Eye (tissue), 1 donor: ENCODE measurements around the gene LEF1.
"Not testable (repeated sequence)": the region's sequence is repeated elsewhere in the genome, so short reads cannot be mapped to it uniquely, and the experiment has no call there.

ENCODE experiments used
- DNase-seq: peaks from one replicate; pipeline ENCODE4 v3.0.0-alpha.2; 2015

LEF1 gene

DNA sequence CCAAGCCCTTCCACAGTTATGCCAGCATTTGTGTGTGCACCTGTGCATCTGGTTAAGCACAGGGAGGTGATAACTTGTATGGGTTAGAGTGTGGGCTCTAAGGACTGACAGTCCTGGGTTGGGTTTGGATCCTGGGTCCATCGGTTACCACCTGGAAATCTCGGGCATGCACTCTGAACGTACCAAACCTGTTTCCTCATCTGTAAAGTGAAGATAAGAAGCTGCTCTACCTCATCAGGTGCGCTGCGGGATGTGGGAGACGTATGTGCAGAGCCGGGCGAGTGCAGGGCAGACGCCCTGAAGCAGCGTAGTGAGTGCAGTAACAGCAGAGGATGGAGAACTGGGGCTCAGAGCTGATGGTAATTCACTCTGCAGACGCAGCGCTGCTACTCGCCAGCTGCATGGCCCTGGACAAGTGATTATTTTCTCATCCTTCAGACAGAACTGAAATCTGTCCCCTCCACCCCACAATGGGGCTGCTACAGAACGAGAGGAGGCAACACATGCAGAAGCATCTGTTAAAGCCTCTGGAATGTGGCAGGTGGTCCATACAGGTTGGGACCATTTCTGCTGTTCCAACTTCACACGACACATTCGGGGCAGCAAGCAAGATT is 114.6 kb downstream of the LEF1 start:
- DNase-seq = no peak

DNA sequence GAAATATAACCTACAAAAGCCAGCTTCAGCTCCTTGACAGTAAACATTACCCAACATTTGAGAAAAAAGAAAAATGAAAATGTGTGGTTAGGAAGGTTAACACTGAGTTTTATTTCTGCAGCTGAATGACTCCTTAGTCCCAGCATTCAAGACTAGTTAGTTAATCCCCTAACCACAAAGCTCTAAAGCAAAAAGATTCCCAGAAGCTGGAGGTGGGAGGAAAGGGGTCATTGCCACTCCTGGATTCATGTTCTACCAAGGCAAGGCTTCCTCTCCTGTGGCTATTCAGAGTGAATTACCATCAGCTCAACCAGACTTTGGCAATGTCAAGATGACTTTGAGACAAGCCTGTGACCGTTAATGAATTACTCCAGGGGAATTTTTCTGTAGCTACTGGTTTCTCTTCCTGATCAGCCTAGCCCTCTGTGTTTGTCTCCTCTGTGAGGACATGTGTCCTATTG is 115.5 kb downstream of the LEF1 start:
- no peak for DNase-seq

DNA sequence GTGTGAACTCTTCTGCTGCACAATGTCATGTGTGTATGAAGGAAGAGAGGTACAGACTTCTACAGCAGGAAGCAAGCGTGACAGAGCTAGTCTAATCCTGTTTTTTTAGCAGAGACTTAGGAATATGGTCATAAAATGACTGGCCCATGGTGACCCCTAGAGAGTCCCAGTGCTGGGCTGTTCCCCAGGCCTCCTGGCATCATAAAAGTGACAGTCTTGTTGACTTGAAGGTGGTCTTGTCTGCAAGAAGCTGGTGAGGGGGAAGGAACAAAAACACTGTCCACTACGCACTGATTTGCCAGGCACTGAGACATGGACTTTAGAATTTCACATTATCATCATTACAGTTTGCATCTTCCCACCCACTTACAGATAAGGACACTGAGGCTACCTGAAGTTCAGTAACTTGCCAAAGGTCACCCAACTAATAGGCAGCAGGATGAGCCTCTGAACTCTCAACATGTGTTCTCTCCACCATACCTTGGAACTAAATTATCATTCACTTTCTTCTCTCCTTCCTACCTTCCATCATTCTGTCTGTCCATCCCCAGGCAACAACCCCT is 116.1 kb downstream of the LEF1 start:
- no peak for DNase-seq

DNA sequence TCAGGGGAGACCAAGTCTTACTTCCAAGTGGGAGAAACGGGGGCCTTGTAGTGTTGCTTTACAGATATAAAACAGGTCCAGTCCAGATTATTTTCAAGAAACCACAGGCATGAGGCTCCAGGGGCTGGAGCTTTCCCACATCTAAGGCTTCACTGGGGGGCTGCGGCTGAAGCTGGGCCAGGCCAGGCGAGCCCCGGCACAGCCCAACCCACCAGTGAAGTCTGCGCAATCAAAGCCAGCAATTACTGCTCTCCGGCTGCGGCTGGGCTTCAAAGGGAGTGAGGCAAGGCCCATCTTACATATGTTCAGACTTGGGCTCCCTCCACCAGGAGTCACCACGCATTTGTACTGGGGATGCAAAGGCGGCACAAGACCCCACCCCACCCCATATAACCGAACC is 117.4 kb downstream of the LEF1 start:
- DNase-seq = no peak

DNA sequence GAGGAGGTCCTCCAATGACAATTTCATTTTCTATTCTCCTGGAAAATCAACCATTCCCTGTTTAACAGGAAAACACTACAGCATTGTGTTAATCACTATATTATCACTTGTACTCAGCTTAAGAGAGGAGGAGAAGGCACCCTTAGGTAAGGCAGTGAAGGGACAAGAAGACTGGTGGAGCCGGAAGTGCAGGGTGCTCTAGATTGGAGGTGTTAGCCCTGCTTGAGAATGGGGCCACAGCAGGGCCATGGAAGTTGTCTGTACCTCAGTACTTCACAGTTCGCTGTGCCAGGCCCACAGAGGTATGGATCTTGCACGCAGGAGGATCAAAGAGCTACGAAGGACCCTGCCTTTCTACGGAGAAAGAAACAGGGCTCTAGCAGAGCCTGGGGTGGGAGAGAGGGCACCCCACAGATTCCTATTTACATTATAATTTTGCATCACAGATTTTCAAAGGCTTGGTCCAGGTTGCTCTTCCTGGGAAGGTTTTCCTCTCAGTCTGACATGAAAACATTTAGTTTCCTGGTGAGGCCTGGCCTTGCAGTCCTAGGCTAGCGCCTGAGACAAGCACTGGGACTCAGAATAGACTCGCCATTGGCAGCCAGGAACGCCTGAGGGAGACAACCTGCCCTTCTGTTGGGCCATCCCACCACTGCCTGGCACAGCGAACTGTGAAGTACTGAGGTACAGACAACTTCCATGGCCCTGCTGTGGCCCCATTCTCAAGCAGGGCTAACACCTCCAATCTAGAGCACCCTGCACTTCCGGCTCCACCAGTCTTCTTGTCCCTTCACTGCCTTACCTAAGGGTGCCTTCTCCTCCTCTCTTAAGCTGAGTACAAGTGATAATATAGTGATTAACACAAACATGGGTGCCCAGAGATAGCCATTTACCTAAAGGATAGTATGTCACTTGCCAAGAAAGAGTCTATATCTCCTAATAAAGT is 118.3 kb downstream of the LEF1 start:
- DNase-seq = not testable (repeated sequence)

DNA sequence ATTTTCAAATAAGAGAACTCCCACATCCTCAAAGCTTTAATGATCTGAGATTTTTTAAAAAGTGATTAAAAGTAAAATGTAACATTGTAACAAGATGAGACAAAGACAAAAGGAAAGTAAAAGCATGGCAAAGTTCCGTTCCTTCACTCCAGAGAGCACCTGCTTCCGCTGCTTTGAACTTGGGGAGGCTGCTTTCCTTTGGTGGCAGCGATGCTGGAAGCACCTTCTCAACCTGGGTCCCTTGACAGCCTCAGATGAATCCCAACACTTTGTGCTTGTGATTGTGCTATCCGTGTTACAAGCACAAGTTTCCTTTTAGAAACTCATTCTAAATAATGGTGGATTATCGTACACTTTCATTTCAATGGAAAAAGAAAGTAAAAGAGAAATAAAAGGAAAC is 119.3 kb downstream of the LEF1 start:
- DNase-seq = no peak

DNA sequence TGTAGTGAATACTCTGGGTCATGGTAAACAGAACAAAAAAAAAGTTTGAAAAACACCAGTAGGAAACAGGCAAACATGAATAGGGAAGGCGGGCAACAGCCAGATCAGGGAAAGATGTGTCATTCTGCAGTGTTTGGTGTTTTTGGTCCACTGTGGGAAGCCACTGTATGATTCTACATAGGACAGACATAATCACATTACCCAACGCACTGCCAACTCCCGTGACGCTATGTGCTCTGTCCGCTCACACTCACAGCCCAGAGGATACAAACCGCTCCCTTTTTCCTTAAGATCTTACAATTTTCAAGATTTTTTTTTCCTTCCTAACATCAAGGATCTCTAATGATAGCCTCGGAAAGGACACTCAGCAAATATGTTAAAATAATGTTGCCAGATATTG is 119.7 kb downstream of the LEF1 start:
- DNase-seq = no peak

DNA sequence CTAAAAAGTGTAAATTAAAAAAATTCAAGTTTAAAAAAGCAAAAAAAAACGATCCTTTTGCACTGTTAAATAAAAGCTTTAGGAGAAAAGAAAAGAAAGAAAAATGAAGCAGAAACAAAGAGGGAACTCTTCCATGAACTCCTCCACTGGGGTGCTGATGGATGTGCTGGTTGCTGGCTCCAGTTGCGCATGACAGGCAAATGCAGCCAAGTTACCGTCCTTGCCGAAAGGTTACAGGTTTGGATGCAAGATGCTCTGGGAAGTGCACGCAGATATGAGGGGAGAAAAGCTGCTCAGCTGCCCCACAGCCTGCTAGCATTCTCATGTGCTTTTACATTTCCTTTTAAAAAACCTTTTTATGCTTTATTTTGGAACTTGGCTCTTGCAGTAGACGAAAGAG is 120.6 kb downstream of the LEF1 start:
- no peak for DNase-seq

DNA sequence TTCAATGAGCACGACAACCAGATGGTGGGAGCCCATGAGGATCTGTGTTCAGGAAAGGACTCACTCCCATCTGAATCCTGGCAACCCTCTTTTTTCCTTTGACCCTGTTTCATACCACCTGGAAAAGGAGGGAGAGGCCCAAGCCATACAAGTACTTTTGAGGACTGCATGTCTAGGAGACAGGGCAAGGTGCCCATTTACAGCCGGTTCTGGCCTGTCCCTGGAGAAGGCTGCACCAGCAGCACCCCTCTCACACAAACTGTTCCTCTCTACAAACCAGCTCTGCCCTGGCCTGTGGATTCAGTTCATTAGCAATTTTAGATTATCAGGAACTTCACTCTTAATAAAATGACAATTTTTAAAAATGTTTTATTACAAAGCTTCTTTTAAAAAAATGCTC is 121.5 kb downstream of the LEF1 start:
- no peak for DNase-seq

DNA sequence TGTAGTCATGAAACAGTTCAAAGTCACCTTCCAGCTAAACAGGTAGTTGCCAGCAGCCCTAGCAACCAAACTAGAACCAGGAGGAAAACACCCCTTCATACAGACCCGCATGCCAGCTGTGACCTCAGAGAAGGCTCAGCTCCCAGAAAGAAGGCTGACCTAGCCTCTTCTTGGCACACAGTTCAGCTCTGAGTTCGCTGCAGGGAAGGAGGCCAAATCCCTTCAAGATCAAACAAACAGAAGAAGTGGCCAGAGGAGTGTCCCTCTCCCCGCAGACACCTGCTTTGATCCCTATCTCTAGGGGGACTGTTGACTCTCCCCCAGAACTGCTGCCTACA is 123.1 kb downstream of the LEF1 start:
- peak; percentile 27 for DNase-seq

DNA sequence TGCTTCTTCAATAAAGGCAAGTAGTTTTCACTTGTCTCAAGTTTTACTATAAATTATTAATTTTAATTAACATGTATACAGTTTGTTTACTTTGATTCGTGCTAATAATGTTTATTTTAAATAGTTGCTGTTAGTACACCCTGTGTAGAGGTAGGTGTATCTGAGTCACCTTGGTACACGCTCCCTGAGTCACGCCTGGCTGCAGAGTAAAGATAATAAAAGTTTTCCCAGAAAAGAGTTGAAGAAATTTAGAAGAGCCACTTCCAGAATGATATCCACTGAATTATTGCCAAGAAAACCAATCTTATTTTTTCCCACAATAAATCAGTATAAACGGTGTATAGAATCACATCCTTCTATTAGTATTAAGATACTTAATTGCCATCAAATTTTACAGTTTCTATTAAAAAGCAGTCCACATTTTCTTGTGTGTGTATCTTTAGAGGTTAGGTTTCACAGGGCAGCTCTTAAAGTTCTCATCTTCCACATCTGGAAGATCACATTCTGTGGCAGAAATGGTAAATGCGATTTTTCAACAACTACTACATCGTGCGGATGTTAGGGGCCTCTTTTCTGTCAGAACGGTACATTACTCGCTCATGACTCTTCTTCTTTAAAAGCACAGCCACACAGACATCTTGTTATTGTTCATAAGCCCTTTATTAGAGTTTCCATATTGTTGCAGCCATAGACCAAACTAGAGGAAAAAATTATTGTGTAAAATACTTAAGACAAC is 123.6 kb downstream of the LEF1 start:
- no peak for DNase-seq

DNA sequence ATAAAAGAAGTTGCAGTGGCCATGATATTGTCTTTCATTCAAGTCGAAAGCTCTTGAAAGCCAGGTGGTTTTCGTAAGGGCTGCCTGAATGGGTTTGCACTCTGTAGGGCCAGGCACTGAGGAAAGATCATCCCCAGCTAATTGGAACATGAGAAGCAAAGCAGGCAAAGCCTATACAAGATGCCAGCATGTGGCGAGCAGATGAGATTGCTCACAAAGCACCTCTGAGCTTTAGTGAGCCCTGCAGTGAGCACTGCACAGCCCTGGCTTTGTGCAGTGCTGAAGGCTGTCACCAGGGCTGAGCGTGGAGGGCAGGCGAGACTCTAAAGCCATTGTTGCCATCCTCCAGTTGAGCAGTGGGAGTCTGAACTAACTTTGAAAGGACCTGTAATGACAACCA is 125.2 kb downstream of the LEF1 start:
- DNase-seq = peak; percentile 76

DNA sequence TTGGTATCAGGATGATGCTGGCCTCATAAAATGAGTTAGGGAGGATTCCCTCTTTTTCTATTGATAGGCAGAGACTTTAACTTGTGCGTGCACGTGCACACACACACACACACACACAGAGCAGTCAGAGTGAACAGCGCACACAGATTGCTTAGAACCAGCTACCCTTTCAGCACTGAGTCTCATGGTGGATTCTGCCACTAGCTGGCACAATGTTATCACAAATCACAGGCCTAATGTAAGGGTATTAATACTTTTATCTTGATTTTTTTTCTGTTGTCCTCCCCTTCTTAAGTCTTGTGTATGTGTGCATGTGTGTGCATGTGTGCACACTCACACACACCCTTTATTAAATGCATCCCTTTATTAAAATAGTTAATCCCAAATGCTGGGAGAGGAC is 125.8 kb downstream of the LEF1 start:
- no peak for DNase-seq

DNA sequence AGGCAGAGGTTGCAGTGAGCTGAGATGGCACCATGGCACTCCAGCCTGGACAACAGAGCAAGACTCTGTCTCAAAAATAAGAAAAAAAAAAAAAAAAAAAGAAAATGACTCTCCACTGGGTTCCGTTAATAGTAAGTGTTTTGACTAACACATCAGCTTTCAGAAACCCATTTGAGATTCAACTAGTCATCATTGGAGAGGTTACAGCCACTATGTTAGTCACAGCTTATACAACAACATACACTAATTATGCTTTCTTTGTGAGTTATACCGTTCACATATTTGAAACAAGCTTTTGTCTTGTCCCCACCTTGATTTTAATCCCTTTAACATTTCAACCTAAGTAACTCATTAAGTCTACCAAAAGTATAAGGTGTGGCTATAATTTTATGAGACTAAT is 130.8 kb downstream of the LEF1 start:
- no peak for DNase-seq

DNA sequence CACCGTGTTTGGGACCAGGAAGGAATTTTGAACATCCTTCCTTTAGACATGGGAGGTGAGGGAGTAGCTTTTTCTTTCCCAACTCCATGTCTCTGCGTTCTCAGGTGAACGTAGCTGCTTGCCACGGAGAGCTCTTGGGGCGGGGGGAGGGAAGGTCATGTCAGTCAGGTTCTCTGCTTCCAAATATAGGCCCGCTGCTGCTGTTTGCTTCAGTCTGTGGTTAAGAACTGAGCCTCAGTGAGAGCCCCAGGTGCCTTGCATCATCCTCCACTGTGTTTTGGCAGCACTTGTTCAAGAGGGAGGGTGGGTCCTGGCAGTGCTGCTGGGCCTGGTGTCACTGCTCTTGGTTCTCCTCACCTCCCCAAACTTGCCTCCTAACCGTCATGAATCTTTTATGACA is 132.5 kb downstream of the LEF1 start:
- no peak for DNase-seq

DNA sequence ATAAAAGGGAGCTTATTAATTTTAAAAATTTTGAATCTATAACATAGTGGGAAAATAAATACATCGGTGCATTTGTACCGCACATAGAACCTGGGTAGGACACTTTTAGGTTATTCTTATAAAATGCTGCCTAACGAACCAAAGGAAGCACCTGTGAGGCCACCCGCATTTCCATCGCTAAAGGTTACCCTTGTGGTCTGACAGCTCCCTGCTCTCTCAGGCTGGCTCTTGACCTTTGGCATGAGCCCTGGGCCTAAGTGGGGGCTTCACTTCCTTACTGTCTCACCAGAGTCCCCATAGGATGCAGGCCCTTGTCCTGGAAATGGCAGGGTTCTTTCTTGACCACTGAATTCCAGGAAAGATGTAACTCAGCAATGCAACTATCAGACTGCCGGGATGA is 133.0 kb downstream of the LEF1 start:
- no peak for DNase-seq

DNA sequence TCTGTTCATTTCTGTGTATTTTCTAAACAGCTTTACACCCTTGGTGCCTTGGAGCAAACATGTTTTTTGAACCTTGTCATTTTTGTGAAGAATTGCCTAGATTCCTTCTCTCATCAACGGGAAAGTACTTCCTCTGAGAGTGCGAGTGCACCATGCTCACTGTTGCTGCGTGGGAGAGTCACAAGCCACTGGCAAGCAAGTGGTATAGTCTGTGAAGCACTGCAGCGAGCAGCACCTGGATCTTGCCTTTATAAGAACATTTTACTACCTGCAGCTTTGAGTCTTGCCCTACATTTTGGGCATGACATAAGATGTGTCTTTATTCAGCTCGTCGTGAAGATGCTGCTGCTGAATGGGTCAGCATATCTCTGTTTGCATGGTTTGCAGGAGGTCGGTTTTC is 134.2 kb downstream of the LEF1 start:
- DNase-seq = no peak

DNA sequence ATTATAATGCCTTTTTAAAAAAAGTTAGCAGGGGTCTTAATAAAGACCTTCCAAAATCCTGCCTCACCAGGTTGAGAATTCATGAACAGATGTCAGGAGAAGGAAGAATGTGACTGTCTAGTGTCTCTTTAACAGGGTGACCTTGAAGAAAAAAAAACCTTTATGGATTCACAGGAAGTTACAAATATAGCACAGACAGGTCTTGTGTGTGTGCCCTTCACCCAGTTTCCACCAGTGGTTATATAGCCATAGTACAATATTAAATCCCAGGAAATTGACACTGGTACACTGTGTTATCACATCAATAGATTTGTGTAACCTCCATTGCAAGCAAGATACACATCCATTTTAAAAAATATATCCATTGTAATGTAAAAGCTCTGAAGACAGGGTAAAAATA is 135.4 kb downstream of the LEF1 start:
- no peak for DNase-seq

DNA sequence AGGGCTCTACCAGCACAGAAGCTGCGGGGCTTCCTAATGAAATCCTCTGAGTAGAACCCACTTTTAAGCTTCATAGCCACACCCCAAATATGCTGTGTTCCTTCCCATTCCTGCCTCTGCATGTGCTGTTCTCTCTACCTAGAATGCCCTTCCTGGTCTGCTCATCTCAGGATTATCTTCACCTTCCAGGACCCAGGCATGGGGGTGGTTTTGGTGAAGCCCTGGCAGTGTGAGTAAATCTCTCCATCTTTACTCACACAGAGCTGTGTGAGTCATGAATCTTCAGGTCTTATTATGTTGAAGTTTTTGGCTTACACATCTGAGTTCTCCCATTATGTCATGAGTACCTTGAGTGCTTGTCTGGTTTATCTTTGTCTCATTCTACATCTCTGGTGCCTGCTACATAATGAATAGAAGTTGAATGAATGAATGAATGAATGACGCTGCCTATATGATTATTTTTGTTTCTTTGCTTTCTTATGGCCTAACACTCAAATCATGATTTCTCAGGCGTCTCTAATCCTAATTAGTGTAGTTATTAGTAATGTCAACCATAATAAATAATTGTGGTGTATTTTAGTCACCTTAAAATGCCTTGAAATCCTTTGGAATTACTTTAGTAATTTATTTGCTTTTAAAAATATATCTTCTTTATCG is 137.2 kb downstream of the LEF1 start:
- no peak for DNase-seq

DNA sequence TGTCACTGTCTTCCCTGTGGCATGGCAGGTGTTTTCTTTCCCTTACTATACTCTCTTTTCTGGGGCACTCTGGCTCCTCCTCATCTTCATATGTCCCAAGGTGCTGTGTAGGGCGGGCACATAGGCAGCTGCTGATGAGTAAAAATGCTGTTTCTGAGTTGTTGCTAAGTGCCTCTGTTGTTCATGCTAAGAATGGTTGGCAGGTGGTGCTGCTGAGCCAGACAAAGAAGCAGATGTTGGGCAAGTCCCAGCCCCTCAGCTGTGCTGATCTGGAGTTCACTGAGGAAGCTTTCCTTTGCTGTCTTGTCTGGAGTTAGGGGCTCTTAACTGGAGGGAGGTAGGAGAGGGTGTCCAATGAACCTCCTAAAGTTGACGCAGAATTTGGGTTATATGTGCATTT is 138.4 kb downstream of the LEF1 start:
- peak; percentile 89 for DNase-seq

DNA sequence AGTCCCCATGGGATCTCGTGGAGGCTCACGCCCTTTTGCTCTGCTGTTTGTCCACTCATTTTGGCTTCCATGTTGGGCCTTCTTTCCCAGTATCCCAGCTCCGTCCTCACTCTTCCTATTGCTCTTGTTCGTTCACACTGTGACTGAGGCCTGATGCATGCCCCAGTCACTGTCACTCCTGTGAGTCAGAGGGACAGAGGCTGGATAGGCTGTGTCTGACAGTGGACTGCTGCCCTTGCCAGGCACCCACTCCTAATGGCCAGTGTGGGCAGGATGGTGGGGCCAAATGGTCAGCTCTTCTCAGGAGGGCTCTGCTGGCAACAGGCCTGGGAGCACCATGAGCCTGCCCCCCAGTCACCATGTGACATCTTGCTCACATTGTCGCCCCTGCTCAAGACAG is 139.0 kb downstream of the LEF1 start:
- DNase-seq = no peak

DNA sequence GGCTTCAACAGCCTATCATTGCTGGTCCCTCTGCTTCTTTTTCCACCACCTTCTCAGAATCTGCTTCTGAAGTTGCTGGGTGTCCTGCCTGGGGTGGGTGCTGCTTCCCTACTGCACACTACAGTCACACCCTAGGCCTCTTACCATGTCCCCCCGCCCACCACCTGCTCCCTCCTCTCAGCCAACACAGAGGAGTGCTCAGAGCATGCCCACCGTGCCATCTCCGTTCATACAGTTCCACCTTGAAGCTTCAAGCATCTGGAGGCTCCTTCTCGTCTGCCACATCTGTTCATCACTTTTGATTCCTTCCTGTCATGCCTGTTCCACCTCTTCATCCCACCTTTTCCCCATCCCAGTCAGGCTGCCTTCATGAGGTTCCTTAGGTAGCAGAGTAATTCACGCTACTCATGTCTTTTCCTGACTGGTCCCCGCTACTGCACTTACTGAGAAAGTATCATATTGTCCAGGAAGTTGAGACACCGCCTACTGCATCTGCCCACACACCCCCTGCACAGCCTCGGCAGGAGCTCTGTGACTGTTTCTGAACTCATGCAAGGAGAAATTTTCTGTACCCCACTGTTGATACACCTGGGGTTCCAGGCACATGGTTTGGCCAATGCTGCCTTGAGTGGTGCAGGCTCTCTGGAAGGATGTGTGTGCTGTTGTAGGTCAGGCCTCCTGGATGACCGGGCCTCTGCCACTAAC is 139.6 kb downstream of the LEF1 start:
- no peak for DNase-seq

DNA sequence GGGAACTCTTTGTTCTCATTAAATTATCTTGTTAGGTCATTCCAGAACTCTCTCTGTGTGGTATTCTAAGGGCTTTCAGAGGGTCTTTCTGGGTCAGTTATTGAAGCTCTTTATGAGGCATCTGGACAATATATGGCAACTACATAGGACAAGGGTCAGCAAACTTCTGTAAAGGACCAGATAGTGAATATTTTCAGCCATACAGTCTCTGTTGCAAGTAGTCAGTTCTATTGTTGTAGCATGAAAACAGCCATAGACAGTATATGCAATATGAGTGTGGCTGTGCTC is 143.9 kb downstream of the LEF1 start:
- DNase-seq = peak; percentile 83
